ENCODE measurements around the gene RASA3.

- TF ChIP-seq, protein P1, sequence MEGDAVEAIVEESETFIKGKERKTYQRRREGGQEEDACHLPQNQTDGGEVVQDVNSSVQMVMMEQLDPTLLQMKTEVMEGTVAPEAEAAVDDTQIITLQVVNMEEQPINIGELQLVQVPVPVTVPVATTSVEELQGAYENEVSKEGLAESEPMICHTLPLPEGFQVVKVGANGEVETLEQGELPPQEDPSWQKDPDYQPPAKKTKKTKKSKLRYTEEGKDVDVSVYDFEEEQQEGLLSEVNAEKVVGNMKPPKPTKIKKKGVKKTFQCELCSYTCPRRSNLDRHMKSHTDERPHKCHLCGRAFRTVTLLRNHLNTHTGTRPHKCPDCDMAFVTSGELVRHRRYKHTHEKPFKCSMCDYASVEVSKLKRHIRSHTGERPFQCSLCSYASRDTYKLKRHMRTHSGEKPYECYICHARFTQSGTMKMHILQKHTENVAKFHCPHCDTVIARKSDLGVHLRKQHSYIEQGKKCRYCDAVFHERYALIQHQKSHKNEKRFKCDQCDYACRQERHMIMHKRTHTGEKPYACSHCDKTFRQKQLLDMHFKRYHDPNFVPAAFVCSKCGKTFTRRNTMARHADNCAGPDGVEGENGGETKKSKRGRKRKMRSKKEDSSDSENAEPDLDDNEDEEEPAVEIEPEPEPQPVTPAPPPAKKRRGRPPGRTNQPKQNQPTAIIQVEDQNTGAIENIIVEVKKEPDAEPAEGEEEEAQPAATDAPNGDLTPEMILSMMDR (conservative IDR thresholded peaks at IDR 0.05 in 1 of 2, IDR thresholded peaks at IDR 0.05 in 1 of 2; ENCODE audit: extremely low read depth in 1 of 2, insufficient read depth in 1 of 2, low read depth in 1 of 2, low read length in 2 of 2), result no peak
- no peak for TF ChIP-seq EZH2 (IDR thresholded peaks at IDR 0.05; ENCODE audit: borderline replicate concordance, low read length)
Observed at GRCh38 chr13:113955235-113955634, 177.2 kb downstream of the RASA3 start.
